GM23248 (cell line): ENCODE results near the gene COL28A1.

ENCODE experiments used
- EZH2 ChIP-seq: fragments of 200-600 bp; sonication (generic); IDR thresholded peaks from 2 replicates; pipeline ENCODE4 v1.6.1; 2018; ENCODE audit warnings: antibody characterized with exemption, mild to moderate bottlenecking; ENCODE audit not compliant: insufficient read depth, poor library complexity, severe bottlenecking
- EZH2phosphoT487 ChIP-seq: fragments of 200-600 bp; sonication (generic); IDR thresholded peaks from 2 replicates; pipeline ENCODE4 v1.6.1; 2018; ENCODE audit warnings: antibody characterized with exemption, moderate library complexity, mild to moderate bottlenecking, low read depth; ENCODE audit not compliant: insufficient read depth

- TF ChIP-seq EZH2phosphoT487 (no peak), EZH2 (no peak)
Measured at GRCh38 chr7:7333610-7334009, 202.1 kb downstream of the COL28A1 start.
